Subcutaneous abdominal adipose tissue (tissue), 5 donors: Measurements from ENCODE around the gene KRTAP5-5.

Source experiments
- H3K27ac ChIP-seq: one replicate; pipeline ENCODE4 v1.7.0; 2013; ENCODE audit warnings: low read depth, mild to moderate bottlenecking, inconsistent platforms, low read length, moderate library complexity
- H3K27me3 ChIP-seq, 5 donors: one replicate each; pipeline ENCODE4 v1.7.0; 2013; ENCODE audit warnings: low read length in 5 of 5, inconsistent platforms in 1 of 5; ENCODE audit not compliant: control insufficient read depth in 5 of 5, insufficient read depth in 4 of 5
- H3K36me3 ChIP-seq, 5 donors: one replicate each; pipeline ENCODE4 v1.7.0; 2013; ENCODE audit warnings: low read length in 5 of 5; ENCODE audit not compliant: control insufficient read depth in 5 of 5, insufficient read depth in 5 of 5
- H3K4me1 ChIP-seq, 5 donors: one replicate each; pipeline ENCODE4 v1.7.0; 2013; ENCODE audit warnings: low read length in 5 of 5, mild to moderate bottlenecking in 3 of 5, moderate library complexity in 1 of 5; ENCODE audit not compliant: control insufficient read depth in 5 of 5, insufficient read depth in 5 of 5
- H3K4me3 ChIP-seq, 5 donors: one replicate each; pipeline ENCODE4 v1.7.0; 2013; ENCODE audit warnings: low read length in 5 of 5, low read depth in 1 of 5
- H3K9ac ChIP-seq, 5 donors: one replicate each; pipeline ENCODE4 v1.7.0; 2013; ENCODE audit warnings: low read length in 5 of 5, mild to moderate bottlenecking in 4 of 5, moderate library complexity in 3 of 5
- H3K9me3 ChIP-seq, 5 donors: one replicate each; pipeline ENCODE4 v1.7.0; 2013; ENCODE audit warnings: low read length in 5 of 5; ENCODE audit not compliant: control insufficient read depth in 5 of 5
- donor health status: healthy.
- donor health status: healthy.
- donor health status: healthy.
- donor health status: healthy.
- donor health status: healthy.

The KRTAP5-5 gene

GRCh38 chr11:1648653-1649420, 19.3 kb downstream of the KRTAP5-5 start:
- no peaks in the 10 kb centered on the region for H3K36me3 ChIP-seq

DNA sequence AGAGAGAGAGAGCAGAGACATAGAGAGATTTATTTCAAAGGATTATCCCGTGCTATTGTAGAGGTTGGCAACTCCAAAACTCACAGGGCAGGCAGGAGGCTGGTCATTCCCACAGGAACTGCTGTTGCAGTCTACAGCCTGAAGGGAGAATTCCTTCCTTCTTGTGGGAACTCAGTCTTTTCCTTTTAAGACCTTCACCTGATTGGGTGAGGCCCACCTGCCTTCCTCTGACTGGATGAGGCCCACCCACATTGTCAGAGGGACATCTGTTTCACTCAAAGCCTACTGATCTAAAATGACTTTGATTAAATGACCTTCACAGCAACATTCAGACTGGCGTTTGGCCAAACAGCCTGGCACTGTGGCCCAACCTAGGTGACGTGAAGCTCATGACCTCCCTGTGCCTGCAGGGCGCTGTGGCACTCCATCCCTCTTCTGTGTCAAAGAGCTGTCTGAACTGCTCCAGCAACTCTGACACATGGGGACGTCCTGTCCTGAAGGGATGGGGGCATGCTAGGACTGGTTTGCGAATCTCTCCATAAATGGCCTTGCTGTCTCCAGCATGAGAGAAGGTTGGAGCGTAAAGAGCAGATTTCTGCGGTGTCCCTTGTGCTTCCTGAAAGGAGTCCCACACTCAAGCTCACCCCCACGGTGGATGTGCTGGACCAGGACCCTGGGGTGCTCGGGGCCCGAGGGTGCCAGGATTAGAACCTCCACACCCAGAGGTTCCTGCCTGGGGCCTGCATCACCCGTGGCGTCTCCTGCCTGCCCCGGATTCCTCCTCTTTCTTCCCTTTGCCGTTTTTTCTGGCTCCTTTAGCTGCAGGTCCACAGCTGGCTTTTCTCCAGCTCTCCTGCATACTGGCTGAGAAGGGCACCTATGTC, 20.7 kb downstream of the KRTAP5-5 start:
- H3K36me3 ChIP-seq: no peaks in the 10 kb centered on the region
- H3K4me1 ChIP-seq: peaks cover 0 to 4% (median 3%) of the 10 kb centered on the region in 5 donors
- no peak overlapping the region for H3K9ac ChIP-seq
- H3K27ac ChIP-seq: no peak overlapping the region
- no peaks in the 10 kb centered on the region for H3K9me3 ChIP-seq
- no peak overlapping the region for H3K4me3 ChIP-seq
- H3K27me3 ChIP-seq: peaks cover 0 to 22% (median 14%) of the 10 kb centered on the region in 5 donors

More at GRCh38 chr11:1648653-1649420, 19.3 kb downstream of the KRTAP5-5 start:
- Histone ChIP-seq H3K4me1 (peaks cover 0 to 4% (median 3%) of the 10 kb centered on the region in 5 donors), H3K9me3 (no peaks in the 10 kb centered on the region), H3K9ac (no peak overlapping the region), H3K27ac (no peak overlapping the region), H3K4me3 (no peak overlapping the region), H3K27me3 (peaks cover 0 to 16% (median 5%) of the 10 kb centered on the region in 5 donors)

DNA sequence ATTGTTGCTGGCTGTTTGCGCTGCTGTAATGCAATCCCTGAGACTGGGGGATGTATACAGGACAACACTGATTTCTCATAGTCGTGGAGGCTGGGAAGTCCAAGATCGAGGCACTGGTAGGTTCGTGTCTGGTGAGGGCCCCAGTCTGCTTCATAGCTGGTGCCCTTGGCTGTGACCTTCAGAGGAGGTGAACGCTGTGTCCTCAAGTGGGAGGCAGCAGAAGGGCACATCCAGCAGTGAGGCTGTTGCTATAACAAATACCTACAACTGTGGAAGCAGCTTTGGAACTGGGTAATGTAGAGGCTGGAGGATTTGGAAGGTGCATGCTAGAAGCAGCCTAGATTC, 21.3 kb downstream of the KRTAP5-5 start:
- H3K9me3 ChIP-seq: no peaks in the 10 kb centered on the region
- H3K27me3 ChIP-seq: peaks cover 0 to 26% (median 14%) of the 10 kb centered on the region in 5 donors
- peaks cover 0 to 4% (median 3%) of the 10 kb centered on the region in 5 donors for H3K4me1 ChIP-seq
- no peak overlapping the region for H3K9ac ChIP-seq
- no peaks in the 10 kb centered on the region for H3K36me3 ChIP-seq
- no peak overlapping the region for H3K4me3 ChIP-seq
- no peak overlapping the region for H3K27ac ChIP-seq

- H3K4me3 ChIP-seq: no peak overlapping the region
- no peaks in the 10 kb centered on the region for H3K36me3 ChIP-seq
- no peaks in the 10 kb centered on the region for H3K9me3 ChIP-seq
- H3K27me3 ChIP-seq: peaks cover 0 to 29% (median 14%) of the 10 kb centered on the region in 5 donors
- H3K27ac ChIP-seq: no peak overlapping the region
- H3K9ac ChIP-seq: no peak overlapping the region
- peaks cover 0 to 4% (median 3%) of the 10 kb centered on the region in 5 donors for H3K4me1 ChIP-seq
Observed at GRCh38 chr11:1651411-1651980, 21.9 kb downstream of the KRTAP5-5 start.

- H3K27ac ChIP-seq: no peak overlapping the region
- H3K9ac ChIP-seq: no peak overlapping the region
- peaks cover 0 to 29% (median 14%) of the 10 kb centered on the region in 5 donors for H3K27me3 ChIP-seq
- H3K4me1 ChIP-seq: peaks cover 0 to 4% (median 3%) of the 10 kb centered on the region in 5 donors
- no peaks in the 10 kb centered on the region for H3K36me3 ChIP-seq
- H3K9me3 ChIP-seq: no peaks in the 10 kb centered on the region
- H3K4me3 ChIP-seq: no peak overlapping the region
Observed at GRCh38 chr11:1652026-1652425, 22.5 kb downstream of the KRTAP5-5 start.

DNA sequence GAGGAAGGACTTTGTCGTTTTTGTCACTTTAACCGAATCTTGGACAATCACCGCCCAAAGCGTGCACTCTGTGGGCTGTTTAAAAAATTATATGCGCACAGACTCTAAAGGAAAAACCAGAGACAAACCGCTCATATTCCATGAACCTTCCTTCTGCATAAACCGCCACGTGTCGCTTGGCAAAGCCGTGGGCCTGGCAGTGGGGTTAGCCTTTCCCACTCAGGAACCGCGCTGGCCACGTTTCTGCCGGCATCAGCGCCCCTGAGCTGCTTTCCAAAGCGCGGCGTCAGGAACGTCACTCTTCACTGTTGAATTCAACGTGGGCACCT, 22.8 kb downstream of the KRTAP5-5 start:
- Histone ChIP-seq H3K4me1 (peaks cover 0 to 4% (median 3%) of the 10 kb centered on the region in 5 donors), H3K9me3 (no peaks in the 10 kb centered on the region), H3K9ac (no peak overlapping the region), H3K4me3 (no peak overlapping the region), H3K27me3 (peaks cover 0 to 29% (median 14%) of the 10 kb centered on the region in 5 donors), H3K36me3 (no peaks in the 10 kb centered on the region), H3K27ac (no peak overlapping the region)

DNA sequence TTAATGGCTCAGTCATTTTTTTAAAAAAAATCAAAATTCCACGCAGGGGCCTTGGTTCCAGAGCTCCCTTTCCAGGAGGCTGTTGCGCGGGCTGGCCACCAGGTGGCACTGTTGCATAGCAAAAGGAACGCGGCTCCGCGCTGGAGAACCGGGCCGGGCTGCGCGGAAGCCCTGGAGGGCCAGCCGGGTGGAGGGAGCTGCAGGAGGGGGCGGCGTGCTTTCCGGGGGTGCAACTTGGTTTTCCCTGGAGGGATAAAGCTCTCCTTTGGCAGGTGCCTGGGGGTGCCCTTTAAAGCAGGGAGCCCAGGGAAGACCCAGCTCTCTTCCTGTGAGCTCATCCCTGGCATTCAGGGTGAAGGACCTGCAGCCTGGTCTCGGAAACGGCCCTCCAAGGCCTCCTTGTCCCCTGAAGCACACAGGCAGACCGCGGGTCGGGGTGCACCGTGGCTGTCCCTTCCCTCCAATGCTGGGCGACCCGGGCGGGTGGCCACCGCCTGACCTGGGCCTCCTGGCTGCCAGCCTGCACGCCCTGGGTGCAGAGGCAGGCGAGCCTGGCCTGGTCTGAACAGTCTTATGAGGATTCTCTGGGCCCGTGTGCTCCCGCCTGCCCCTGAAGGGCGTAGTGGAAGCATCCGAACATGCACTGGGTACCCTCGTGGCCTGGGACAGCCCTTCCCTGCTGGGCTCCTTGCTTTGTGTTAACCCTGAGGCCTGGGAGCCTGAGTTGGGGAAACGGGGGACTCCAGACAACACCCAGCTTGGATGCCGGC, 23.4 kb downstream of the KRTAP5-5 start:
- H3K27ac ChIP-seq: no peak overlapping the region
- H3K4me1 ChIP-seq: peaks cover 0 to 4% (median 3%) of the 10 kb centered on the region in 5 donors
- no peaks in the 10 kb centered on the region for H3K9me3 ChIP-seq
- H3K27me3 ChIP-seq: peaks cover 0 to 29% (median 14%) of the 10 kb centered on the region in 5 donors
- no peaks in the 10 kb centered on the region for H3K36me3 ChIP-seq
- no peak overlapping the region for H3K4me3 ChIP-seq
- no peak overlapping the region for H3K9ac ChIP-seq

- Histone ChIP-seq H3K36me3 (no peaks in the 10 kb centered on the region), H3K9me3 (no peaks in the 10 kb centered on the region), H3K27ac (no peak overlapping the region), H3K27me3 (peaks cover 0 to 29% (median 14%) of the 10 kb centered on the region in 5 donors), H3K4me1 (peaks cover 0 to 4% (median 3%) of the 10 kb centered on the region in 5 donors), H3K4me3 (no peak overlapping the region), H3K9ac (no peak overlapping the region)
Observed at GRCh38 chr11:1653541-1654387, 24.2 kb downstream of the KRTAP5-5 start.
